ENCODE data around the gene THAP7.
"Not testable (repeated sequence)": the region's sequence is repeated elsewhere in the genome, so short reads cannot be mapped to it uniquely, and the experiment has no call there.

Gene THAP7

DNA sequence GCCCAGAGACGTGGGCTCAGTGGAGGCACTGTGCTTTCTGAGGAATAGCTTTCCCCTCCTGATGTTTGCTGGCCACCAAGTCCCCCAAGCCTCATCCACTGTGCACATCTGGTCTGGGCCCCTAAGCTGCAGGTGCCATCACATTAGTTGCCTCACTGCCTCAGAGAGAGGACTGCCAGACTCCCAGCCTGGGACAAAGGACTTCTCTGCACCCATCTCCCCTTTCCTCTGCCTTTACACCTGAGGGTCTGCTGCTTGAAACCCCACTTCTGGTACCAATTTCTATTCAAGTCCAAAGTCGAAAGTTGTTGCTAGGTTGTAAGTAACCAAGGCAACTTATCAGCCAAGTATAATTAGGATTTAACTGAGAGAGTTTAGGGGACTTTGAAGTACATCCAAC is 23.5 kb downstream of the THAP7 start:
- DNase-seq (ENCODE audit: low spot score) = no peak

GRCh38 chr22:20977516-20978170 is 24.3 kb downstream of the THAP7 start:
- DNase-seq (ENCODE audit: low spot score) = no peak

DNA sequence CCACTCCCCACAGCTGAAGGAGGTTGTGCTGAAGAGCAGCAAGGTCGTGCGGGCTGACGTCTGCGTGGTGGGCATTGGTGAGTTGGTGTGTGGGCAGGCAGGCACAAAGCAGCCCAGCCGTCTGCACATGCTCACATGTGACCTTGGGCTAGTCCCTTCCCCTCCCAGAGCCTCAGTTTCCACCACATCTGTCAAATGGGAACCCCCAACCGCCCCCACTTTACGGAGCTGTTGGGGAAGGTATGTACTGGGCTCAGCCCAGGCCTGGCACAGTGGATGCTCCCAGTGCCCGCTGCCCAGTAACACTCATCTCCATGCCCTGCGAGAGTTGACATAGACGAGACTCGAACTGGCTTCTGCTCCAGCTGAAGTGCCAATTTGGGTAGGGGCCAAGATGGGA is 24.9 kb downstream of the THAP7 start:
- DNase-seq (ENCODE audit: low spot score) = no peak

DNA sequence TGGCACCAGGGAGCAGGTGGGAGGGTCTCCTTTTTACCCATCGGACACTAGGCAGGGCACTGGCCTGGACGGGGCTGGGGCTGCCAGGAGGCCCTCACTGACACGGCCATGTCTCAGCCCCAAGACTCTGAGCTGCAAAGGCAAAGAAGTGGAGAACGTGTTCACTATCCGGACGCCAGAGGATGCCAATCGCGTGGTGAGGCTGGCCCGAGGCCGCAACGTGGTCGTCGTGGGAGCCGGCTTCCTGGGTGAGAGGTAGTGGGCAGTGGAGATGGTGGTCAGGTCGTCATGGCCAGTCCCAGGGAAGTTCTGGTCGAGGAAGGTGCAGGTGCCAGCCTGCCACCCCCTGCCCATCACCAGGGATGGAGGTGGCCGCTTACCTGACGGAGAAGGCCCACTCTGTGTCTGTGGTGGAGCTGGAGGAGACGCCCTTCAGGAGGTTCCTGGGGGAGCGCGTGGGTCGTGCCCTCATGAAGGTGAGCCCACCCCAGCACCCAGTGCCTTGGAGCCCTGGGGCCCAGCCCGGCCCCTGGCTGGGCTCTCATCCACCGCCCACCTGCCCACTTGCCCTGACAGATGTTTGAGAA is 25.5 kb downstream of the THAP7 start:
- no peak for DNase-seq (ENCODE audit: low spot score)

DNA sequence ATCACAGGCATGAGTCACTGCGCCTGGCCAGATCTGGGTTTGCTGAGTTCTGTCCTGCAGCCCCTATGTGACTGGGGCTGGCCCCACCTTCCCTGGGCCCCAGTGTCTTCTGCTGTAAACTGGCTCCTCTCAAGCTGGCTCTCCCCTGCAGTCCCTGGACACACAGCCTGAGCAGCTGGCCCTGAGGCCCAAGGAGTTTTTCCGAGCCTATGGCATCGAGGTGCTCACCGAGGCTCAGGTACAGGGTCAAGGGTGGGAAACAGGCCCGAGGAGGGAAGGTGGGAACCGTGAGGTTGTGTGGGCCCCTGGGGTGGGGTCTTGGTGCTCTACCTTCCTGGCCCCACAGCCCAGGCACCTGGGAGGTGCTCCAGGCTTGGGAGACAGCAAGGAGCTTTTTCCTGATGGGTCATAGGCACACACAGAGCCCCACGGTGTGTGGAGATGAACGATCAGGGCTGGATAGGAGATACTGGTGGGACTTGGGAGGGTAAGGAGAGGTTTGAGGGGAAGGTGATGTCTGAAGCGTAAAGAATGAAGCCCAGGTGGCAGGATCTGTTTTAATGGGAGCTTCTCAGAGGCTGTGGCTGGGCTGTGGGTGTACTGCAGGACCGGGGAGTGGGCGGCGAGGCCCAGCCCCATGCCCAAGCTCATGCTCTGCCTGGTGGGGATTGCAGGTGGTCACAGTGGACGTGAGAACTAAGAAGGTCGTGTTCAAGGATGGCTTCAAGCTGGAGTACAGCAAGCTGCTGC is 26.2 kb downstream of the THAP7 start:
- no peak for DNase-seq (ENCODE audit: low spot score)

- no peak for DNase-seq (ENCODE audit: low spot score)
Measured at GRCh38 chr22:20974336-20974955, 27.5 kb downstream of the THAP7 start.

DNA sequence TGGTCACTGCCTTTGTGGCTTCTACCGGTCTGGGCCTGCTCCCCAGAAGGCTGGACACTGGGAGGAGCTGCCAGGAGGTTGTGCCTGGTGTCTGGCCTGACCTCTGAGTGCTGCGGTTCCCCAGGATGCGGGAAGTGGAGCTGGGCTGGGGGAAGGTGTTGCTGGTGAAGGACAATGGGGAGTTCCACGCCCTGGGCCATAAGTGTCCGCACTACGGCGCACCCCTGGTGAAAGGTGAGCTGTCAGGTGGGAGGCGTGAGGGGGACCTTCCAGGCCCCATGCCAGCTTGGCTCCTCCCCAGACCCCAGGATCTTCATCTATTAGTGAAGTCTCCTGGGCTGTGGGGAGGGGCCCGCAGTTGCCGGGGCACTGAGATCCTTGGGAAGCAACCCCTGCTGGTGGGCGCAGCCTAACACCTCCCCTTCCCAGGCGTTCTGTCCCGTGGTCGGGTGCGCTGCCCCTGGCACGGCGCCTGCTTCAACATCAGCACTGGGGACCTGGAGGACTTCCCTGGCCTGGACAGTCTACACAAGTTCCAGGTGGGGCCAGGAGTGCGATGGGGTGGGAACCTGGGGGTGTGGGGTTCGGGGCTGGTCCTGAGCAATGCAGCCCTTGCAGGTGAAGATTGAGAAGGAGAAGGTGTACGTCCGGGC is 28.2 kb downstream of the THAP7 start:
- DNase-seq (ENCODE audit: low spot score) = no peak

- DNase-seq (ENCODE audit: low spot score) = no peak
Measured at GRCh38 chr22:20972933-20973577, 28.9 kb downstream of the THAP7 start.

DNA sequence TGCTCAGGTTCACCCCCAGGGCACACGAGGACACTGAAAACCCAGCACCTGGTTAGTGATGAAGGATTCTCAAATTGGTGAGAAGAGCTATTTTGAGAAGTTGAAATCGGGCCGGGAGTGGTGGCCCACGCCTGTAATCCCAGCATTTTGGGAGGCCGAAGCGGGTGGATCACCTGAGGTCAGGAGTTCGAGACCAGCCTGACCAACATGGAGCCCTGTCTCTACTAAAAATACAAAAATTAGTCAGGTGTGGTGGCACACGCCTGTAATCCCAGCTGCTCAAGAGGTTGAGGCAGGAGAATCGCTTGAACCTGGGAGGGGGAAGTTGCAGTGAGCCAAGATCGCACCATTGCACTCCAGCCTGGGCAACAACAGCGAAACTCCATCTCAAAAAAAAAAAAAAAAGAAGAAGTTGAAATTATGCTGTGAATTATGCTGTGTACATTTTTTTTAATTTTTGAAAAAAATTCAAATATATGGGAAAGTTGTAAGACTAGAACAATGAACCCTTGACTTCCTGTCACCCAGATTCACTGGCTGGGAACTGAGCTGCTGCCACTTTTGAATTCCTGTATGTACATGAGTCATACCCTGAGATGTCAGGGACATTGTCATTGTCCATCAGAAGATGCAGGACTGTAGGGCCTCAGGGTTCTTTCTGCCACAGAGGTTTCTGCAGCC is 29.8 kb downstream of the THAP7 start:
- DNase-seq (ENCODE audit: low spot score) = not testable (repeated sequence)

DNA sequence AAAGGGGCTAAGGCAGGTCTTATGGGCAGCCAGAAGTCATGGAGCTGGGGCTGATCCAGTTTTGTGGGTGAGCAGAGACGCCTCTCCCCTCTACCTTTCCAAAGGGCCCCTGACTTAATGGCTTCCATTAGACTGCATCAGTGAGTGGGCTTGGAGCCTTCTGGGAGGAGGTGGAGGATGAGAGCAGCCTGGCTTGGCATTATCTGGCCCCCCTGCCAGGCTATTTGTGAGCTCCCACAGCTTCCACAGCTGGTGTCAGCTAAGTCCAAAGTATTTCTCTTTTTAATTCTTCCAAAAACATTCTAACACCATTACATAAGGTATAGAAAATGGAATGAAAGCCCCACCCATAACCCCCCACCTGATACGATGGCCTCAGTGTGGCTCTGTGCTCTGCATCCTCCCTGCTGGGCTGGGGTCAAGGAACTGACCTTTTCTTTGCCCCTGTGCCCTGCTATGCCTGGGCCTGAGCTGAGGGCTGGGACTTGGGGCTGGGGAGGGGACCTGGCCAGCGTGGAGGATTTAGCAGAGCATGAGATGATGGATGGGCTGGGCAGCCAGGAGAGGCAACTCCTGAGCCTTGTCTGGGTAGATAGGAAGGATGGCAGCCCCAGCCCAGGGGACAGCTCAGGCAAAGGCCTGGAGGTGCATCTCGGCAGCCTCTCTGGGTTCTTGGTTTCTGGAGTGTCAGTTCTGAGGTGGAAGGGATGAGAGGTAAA is 30.8 kb downstream of the THAP7 start:
- no peak for DNase-seq (ENCODE audit: low spot score)

DNA sequence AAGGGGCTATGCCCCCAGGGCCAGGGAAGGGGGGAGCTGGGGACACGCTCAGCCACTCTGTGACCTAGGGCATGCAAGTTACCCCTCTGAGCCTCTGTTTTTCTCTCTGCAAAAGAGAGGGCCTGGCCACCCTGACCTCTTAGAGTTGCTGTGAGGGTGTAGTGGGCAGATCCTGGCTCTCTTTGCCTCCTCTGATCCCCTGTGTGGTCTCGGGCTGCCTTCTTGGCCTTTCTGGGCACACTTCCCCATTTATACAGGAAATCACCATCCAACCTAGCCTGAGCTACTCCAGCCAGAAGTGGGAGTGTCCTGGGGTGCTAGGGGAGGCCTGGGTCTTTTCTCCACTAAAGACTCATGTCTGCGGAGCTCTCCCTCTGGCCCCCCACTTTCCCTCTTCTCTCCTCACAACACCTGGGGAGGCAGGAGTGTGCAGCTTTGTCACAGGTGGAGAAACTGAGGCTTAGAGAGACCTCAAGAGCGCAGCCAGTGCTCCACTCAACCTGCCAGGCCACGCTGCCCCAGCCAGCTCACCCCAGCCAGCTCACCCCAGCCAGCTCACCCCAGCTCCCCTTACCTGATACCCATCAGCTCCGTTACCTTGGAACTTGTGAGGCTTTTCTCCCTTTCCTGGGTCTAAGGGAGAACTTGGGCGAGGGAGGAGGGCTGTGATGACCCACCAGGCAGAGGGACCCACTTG is 33.5 kb downstream of the THAP7 start:
- DNase-seq (ENCODE audit: low spot score) = no peak

DNA sequence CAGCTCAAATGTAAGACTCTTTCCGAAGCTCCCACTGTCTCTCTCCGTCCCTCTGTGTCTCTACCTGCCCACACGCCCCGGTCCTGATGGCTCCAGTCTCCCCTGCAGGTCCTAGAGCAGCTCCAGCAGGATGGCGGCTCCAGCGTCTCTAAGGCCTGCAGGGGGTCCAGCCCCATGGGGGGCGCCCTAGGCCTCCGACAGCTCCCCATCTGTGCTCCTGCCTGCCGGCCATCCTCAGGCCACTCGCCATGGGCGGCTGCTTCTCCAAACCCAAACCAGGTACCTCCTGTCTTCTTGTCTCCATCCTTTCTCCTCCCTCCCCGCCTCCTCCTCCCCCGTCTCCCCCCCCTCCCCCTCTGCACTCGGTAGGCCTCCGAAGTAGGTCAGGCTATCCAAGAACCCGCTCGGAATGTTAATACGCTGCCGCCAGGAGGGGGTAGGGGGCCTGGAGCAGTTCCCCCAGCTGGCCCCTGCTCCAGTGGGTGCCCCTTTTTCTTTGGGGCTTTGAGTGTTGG is 34.2 kb downstream of the THAP7 start:
- DNase-seq (ENCODE audit: low spot score) = no peak

GRCh38 chr22:20966883-20967696 is 34.8 kb downstream of the THAP7 start, which contains the start of gene AIFM3:
Gene AIFM3, plus strand, starts transcription at chr22:20967255. Its CDS starts 690 bp downstream, at chr22:20967945.
- DNase-seq (ENCODE audit: low spot score) = no peak

DNA sequence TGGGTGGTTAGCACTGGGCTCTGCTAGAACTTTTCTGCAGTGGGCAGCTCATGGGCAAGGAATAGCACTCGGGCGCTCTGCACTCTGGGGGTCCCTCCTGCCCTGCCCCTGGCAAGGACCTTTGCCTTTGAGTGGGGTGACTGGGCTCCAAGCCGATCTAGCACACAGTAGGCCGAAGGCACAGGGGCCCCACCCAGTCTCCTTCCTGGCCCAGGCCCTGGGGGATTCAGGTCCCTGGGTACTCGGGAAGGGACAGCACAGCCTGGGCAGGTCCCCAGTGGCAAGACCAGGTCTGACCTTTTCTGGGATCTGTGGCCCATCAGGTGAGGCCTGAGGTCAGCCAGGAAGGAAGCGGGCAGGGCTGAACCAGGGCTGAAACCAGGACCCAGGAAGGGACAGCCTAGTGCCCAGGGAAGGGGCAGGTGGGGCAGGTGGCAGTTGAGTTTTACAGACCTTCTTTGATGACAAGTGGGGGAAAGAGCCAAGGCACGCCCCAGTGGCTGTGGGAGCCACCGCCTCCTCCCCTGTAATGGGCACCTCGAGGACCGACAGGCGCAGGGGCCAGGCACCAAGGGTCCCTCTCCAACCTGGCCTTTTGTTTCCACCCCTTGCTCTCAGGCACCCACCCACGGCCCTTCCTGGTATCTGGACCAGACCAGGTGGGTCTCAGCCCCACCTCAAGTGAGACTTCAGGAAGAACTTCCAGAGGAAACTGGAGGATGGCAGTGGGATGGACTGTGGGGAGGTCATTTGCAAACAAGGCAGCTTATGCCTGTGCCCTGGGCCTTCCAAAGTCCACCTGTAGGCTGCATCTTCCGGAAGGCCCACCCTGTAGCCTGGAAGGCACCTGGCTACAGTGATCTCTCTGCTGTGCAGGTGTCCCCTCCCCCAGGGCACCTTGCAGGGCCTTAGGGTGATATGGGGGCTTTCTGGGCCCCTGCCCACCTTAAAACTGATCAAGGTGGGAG is 35.7 kb downstream of the THAP7 start:
- DNase-seq (ENCODE audit: low spot score) = no peak

DNA sequence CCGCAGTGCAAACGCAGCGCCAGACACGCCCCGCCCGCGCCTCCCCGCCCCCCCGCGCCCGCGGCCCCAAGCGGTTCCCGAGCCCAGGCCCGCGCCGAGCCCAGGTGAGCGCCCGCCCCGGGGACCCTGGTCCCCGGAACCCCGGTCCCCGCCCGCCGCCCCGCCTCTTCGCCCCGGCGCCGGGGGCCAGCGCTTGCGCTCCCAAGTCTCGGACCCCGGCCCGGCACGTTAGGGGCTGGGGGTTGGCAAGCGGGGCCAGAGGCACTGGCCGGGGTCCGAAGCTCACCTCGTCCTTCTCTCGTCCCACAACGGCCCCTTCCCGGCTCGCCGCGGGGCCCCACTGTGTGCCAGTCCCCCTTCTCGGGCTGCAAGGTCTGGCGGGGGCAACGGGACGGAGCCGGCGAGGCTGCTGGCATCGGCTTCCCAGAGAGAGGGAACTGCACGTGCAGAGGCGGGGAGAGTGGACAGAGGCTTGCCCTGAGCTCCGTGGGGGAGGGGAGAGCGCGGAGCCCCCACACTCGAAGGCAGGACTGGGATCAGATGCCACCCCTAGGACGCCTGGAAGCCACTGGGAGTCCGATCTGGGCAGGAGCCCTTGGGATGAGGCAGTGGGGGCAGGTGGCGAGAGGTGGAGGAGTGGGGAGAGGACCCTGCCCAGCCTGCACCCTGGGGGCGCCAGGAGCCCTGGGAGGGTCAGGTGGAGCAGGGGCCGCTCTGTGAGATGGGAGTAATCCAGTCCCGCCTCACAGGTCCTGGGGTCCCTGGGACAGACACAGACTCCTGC is 36.6 kb downstream of the THAP7 start:
- DNase-seq (ENCODE audit: low spot score) = no peak

- no peak for DNase-seq (ENCODE audit: low spot score)
Measured at GRCh38 chr22:20964799-20965103, 37.2 kb downstream of the THAP7 start.
